Stimulated activated CD4-positive, alpha-beta T cell treated with anti-CD3 and anti-CD28 coated beads, TNF-alpha, amount 100 ng/mL, for 48 hours (primary cell): Measurements from ENCODE around the gene PDE2A.

Experiments
- DNase-seq, 3 donors: peaks; one replicate each; pipeline ENCODE4 v3.0.0-alpha.2; 2020; ENCODE audit warnings: low read depth in 3 of 3

PDE2A gene

DNA sequence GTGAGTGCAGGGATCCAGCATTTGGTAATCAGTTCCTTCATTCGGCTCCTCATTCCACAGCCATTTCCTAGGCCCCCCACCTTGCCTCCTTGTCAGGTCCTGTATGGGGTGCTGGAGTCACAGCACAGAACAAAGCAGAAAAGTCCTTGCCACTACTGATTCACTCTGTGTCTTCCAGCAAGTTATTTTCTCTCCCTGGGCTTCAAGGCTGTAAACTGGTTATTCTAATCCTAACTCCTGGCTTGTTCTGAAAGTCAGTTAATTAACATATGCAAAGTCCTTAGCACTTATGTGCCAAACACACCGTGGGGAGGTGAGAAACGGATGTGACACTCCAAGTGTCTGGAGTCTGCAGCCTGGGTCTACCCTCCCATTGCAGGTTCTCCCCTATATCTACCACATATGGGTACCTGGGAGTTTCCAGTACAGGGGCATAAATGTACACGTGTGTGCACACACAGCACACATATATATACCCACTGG, 30.6 kb upstream of the PDE2A start:
- no peak for DNase-seq

DNA sequence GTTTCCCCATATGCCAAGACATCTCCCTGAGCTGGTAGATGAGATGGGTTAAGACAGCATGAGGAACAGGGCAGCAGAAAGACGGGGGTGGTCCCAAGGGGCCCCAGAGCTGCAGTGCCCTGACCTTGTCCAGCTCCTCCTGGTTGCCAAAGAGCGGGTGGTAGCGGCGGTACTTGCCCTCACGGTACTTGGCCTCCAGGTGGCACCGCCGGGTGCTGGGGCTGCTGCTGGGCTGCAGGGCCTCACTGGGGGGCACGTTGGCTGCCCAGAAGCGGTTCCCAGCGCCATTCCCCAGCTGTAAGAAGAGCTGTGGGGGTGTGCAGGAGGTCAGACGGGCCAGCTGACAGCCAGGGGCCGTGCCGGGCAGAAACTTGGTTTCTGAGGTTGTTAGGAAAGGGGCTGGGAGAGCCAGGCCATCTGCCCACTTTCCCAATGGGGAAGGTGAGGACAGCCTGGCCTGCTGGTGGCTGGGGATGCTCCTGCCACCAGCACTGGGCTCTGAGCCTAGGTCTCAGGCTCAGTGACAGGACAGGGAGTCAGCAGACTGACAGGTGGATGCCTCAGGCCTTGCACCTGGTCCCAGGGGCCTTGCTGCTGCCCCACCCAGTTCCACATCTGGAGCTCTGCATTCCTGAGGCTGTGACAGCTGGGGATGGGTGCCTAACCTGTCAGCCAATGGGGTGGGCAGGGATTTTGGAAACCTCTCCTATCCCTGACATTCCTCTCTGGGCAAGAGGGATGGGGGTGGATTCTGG, 30.0 kb upstream of the PDE2A start:
- no peak for DNase-seq

DNA sequence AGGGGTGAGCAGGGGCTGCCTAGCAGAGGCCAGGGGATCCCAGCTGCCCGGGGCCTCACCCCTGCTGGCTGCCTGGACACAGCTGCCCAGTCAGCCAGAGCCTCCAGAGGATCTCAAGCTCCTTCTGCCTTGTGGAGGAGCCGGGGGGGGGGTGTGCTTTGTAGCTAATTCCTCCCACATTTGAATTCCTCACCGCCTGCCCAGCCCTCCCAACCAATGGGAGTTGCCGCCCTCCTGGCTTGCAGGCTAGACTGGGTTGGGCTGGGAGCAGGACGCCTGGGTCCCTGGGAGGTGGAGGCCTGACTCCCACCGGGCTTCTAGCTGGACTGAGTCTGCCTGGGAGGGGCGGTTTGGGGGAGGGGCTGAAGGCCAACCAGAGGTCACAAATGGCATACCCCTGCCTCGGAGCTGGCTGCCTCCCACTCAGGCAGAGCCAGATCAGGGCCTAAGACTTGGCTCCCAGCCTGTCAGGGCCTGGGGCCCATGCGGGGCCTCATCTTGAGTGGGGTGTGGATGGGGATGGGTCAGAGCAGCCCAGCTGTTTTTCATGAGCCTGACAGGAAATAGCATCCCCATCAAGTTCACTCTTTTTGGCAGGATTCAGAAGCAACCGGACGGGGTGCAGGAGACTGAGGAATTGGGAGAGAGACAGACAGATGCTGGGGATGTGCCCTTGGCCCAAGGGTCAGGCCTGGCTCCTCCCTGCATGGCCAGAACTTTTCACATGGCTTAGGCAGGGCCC, 29.2 kb upstream of the PDE2A start:
- DNase-seq, result no peak

DNA sequence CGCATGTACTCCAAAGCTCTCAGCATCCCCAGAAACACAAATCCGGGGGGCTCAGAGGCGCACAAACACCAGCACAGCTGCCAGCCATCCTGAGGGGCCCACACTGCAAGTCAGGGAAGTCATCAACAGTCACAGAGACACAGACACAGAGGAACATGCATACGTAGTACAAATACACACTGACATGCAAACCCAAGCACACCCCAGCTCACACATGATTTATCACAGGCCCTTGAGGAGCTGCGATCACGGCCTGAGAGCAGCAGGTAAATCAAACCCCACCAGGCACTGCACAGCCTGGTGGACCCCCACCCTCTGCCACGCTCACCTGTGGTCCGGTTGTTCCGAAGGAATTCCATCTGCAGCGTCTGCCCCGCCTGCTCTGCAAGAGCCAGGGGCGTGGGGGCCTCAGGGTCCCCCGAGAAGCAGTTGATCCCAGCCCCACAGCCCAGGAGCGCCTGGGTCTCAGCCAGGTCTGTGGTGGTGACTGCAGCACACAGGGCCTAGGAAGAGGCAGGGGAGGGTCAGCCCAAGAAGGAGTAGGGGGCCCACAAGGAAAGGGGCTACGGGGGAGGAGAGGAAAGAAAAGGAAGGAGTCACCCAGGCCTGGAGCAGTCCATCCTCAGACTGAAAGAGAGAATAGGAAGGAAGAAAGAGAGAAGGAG, 28.5 kb upstream of the PDE2A start:
- DNase-seq, result no peak

DNA sequence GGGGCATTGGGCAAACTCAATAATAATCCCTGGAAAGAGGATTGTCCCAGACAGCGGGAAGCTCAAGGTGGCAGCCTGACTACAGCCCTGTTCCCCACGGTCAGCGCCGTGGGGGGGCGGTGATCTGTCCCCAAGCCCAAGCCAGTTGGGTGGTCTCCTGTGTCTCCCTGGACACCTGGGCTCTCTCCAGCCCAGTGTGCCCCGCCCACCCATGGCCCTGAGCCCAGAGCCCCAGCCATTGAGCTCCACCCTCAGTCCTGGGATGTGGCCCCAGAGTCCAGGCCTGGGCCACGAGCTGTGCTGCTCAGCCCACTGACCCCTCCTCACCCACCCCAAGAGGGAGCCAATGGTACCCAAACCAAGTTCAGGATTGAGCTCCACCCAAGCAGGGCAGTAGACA, 27.9 kb upstream of the PDE2A start:
- DNase-seq, result no peak

DNA sequence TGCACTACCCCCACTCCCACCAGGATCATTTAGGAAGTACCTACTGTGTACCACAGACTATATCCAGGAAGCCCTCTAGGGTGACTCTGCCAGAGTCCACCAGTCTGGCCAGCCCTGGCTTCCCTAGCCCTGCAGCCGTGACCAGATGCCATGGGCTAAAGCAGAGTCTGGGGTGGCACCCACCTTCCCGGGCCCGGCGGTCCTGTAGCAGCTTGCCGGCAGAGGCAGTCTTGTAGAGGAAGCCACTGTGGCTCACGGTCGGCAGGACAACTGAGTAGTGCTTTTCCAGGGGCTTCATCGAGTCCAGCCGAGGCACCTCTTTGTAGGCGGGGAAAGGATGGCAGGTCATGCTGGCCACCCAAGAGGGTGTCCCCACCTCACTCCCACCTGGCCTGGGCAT, 27.2 kb upstream of the PDE2A start:
- DNase-seq, result no peak

DNA sequence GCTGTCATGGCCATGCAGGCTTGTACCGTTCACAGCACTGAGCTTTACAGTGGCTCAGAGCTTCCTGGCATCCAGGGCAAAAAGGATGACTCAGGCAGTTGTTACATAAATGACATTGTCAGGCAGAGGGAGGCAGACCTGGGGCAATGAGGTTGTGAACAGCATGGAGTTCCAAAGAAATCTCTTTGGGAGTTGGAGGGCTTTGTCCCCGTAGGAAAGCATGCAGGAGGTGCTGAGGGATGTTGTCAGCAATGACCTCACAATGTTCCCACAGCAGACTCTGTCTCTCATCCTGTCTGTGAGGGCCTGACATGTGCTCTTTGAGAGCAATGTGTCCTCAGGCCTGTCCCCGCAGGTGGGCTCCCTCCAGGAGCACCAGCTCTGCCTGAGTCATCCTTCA, 25.9 kb upstream of the PDE2A start:
- DNase-seq, result no peak

DNA sequence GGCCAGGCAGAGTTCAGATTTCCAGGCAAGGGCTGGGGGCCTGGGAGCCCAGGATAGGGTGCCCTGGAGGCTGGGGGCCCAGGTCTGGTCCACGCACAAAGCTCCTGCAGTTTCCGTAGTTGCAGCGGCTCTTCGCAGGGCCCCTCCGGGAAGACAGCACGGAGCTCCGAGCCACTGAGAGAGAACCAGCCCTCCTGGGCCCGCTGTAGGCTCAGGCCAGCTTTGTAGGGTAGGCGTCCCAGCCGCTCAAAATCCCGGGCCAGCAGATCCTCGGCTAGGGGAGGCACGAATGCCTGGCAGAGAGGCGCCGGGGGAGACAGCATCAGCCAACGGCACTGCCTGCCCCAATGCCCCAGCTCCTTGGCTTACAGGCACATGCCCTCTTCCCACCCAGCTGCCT, 23.6 kb upstream of the PDE2A start:
- no peak for DNase-seq

DNA sequence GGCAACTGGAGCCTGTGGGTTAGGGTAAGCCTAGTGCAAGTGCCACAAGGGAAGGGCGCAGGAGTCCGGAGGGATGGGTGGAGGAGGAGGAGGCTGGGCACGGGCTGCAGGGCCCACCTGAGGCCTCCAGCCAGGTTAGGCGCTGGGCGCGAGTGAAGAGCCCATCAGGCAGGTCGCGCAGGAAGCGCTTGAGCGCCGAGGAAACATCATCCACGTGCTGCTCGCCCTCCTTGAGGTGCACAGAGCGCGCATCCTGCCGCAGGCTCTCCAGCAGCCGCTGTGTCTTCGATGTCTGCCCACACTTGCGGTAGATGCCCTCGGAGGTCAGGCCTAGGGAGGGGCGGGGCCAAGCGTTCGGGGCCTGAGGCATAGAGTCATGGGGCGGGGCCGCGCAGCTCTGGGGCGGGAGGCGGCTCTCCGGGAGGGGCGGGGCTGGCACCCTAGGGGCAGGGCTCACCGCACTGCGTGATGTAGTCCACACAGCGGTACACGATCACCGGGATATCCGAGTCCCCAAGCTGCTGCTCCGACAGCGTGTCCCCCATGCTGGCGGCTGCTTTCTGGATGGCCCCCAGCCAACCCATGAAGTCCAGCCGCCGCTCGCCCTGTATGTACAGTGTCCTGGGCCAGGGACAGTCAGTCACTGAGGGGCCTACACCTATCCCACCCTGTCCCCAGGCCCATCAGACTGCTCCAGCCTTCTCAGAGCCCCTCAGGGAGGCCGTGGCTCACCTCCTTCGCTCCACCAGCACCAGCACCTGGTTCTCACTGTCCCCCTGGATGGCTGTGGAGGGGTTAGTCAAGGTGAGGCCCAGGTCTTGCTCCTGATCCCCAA, 22.9 kb upstream of the PDE2A start:
- DNase-seq, result no peak

DNA sequence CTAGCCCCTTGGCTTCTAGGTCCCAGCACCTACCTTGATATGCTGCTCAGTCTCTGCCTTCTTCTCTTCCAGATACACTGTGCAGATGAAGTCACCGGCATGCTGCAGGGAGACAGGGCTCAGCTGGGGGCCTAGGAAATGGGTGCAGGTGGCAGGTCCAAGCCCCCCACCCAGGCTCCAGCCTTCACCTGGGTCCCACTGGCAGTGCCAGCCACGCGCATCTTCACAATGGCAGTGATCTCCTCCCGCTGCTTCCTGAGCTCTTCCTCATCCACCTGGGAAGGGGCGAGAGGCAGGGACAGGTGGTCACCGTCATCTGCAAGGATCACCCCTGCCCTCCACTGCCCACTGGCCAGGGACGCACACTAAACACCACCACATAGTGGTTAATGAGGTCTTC, 21.1 kb upstream of the PDE2A start:
- DNase-seq, result no peak

DNA sequence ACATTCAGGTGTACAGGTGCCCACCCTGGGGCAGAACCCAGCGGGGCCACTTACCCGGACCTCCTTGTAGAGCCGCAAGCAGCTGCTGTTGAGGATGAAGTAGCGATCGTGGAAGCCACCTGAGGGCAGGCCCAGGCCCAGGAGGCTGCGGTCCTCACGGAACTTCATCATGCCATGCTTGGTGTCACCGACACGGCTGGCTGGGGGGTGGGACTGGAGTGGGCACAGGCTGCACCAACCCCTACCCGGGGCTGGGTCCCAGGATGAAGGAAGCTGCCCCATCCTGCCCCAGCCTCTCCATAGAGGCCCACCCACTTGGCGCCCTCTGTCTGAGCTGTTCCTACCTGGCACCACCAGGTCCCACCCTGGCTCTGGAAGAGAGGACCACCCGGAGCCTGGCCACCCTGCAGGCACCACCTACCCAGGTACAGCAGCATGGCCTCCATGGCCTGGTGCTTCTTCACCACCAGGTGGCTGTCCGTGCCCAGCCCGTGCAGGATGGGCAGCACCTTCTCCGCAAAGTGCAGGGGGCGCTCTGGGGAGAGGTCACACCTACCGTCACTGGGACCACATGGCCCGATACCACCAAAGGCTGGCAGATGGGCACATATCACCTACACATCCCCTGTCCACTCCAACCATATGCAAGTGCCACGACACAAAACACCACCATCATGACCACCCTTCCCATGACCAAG, 19.2 kb upstream of the PDE2A start:
- DNase-seq, result no peak

DNA sequence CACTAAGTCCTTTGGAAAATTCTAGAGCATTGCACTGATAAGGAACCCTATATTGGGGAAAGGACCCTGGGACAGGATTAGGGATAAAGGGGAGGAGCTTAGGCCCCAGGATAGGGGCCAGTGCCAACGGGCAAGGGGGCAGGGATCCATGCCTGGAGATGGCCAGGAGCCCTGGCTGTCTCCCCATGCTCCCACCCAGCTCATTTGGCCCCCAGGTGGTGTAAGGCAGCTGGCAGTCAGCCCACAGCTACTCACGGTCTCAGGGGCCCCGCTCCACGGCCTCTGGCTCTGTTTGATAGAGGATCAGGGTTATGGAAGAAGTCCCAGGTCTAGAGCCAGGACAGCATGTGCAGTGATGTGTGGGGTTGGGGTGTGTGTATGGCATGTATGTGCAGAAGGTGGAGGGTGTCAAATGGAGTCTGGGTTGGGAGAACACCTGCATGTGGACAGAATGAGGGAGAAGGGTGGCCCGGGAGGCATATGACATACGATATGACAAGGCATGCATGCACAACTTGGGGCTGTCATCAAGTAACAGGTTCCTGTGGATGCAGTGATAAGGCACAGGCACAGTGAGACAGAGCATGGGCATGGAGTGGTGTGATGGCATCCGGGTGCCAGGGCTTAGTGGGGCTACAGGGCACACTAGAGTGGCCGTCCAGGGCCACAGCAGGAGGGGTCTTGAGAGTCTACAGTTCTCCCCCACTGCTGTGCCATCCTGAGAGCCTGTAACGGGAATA, 18.4 kb upstream of the PDE2A start:
- no peak for DNase-seq

DNA sequence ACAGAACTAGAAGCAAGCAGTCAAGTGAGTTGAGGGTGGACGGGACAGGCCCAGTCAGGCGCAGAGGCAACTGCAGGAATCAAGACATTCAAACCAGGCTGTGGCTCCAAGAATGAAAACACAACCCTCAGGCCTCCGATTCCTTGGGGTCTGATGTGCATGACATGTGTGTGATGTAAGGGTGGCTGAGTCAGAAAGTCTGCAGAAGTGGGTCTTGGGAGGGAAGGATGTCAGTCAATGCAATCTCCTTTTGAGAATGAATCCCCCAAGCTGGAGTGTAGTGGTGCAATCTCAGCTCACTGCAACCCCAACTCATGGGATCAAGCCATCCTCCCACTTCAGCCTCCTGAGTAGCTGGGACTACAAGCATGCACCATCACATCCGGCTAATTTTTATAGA, 15.9 kb upstream of the PDE2A start:
- no peak for DNase-seq

DNA sequence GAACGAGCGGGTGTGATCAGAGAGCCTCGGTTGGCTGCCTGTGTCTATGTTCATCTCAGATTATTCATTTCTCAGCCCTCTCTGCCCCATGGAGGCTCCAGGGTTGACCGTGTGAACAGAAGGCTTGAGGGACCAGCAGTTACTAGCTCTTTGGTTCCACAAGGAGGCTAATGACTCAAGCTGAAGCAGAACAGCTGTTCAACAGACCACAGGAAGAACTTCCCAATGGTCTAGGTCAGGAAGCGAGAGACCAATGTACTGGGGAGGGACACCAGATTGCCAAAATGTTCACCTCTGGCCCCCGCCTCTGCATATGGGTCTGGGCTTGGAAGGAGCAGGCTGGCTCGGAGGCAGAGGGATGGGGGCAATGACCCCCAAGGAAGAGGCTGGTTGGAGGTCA, 14.7 kb upstream of the PDE2A start:
- DNase-seq, result no peak

DNA sequence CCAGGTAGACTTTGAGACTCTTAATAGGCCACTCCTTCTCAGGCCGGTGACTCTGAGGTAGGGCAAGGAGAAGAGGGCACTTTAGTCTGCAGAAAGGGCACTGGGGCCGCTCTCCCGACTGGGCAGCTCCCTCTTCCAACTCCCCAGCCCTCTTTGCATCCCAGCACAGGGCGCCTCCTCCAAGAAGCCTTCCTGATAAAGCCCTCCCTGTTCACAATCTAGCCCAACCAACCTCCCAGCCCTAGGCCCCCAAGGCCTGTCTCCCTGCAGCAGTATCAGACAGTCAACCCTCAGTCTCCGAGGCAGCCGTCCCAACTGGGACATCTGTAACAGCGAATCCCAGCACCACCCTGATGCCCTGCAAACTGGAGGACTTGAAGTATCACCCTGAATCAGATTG, 14.3 kb upstream of the PDE2A start:
- DNase-seq, result no peak

DNA sequence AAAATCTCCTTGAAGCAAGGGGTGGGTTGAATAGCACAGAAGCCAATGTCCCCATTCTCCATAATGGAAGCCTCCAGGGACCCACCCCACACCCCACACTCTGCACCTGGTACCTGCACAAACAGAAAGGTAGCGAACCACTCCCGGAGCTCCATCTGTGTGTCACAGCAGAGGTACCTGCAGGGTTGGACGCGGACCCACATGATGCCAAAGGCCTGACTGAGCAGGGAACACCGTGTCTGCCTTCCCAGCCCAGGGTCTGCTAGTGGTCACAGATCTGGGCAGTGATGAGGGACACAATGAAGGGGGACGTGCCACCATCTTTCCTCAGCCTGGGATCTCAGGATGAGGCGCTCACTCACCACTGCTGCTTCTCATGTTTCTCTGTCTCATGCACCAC, 13.1 kb upstream of the PDE2A start:
- DNase-seq, result no peak

DNA sequence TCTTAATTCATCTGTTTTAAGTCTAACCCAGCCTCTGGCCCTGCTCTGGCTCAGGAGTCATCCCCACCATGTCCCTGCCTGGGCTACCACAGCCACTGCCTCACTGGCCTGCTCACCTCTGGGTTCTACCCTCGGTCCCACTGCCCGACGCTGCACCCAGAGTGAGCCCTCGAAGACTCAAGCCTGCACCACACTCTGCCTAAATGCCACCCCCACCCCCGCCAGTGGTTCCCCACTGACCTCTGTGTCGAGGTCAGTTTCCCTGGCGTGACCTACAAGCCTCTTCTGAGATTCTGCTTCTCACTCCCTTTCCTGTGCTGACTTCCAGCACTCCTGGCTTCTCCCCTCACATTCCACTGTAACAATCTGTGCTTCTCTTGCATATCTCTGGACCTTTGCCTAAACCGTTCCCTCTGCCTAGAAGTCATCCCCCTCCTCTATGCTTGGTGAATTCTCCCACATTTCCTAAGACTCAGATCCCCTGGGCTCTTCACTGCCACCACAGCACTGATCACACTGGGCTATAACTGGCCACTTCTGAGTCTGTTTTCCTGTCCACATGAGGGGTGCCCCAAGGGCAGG, 12.5 kb upstream of the PDE2A start:
- no peak for DNase-seq

DNA sequence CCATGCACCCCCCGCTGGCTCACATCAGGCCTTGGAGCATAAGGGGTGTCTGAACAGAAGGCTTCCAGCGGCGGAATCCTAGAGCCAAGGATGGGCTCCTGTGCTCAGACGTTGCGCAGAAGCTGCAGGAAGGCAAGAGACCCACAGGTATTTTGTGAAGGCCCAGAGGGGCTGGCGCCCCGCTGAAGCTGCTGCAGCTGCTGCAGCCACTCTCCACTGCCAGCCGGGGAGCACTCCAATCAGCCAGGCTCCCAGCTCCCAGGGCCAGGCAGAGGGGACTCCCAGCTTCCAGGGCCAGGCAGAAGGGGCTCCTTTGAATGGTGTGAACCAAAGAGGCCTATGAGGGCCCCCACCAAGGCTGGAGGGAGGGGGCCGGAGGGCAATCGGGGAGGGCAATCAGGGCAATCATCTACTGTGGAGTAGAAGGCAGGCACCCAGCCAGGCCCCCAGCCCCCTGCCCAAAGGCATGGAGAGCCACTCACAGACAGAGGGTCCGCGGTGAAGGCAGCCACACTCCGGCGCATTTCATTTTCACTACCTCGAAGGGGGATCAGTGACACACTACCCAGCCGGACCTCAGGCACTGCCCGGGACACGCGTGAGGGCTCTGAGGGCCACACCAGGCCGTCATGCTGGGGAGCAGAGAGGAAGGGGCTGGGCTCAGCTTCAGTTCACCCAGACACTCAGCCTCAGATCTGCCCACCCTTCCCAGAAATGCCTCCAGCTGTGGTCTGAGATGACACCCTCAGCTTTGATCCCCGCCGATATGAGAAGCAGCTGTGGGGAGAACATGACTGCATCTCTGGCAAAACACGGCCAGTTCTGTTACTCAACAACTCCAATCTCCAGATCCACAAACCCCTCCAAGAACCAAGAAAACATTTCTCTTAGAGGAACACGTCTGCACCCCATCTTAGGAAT, 11.6 kb upstream of the PDE2A start:
- DNase-seq, result peak; percentile 41 to 66 (median 55)

DNA sequence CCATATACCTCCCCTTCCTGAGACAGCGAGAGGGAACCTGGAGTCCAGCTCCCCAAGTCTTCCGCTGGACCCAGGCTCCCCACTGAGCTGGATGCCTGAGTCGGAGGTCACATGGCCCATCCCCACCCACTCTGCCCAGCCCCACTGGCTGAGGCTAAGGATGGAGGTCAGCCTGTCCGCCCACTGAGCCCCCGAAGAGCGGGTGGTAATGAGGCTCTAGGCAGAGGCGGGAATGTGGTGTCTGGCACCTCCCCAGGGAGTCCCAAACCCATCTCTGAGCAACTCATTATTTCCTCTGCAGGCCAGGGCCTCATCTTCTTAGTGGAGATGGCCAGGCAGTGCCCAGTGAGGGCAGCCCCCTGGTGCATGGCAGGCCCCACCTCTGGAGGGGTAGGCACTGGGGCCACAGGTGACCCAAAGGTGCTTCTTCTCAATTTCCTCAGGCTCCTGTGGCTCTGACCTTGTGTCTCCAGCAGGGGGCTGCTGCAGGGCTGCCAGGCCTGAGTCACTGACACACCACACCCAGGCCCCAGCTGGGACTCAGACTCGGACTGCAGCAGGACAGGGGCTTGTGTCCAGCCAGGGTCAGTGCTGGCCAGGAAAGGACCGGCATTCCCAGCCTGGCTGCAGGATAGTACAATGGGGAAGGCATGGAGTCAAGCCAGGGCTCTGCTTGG, 10.2 kb upstream of the PDE2A start:
- peak; percentile 19 to 36 (median 32) for DNase-seq
